Neural cell (in vitro differentiated cells): ENCODE measurements around the gene MOGAT2. TPM values are rescaled to one million over a fixed set of nuclear protein-coding genes. Genes with fewer than 3 reads are reported as not detected.

Source experiments
- H2AFZ ChIP-seq: fragments of 200-600, 300-800 bp; sonication (generic), shearing (Covaris generic); 2 replicates; pipeline ENCODE4 v1.6.0; 2014; ENCODE audit warnings: low read depth, mild to moderate bottlenecking, antibody characterized with exemption, low read length, moderate library complexity
- H3F3A ChIP-seq: fragments of 200-600 bp; shearing (Covaris generic); 2 replicates; pipeline ENCODE4 v1.6.1; 2016; ENCODE audit warnings: mild to moderate bottlenecking, moderate library complexity, mixed read lengths, antibody characterized with exemption, low read length; ENCODE audit not compliant: insufficient read depth, poor library complexity, severe bottlenecking
- H3K27ac ChIP-seq: fragments of 200-600, 300-800 bp; sonication (generic), shearing (Covaris generic); 2 replicates; pipeline ENCODE4 v1.5.1; 2014; ENCODE audit warnings: mild to moderate bottlenecking, low read length, moderate library complexity
- H3K27me3 ChIP-seq: fragments of 300-800, 200-600 bp; sonication (generic), shearing (Covaris generic); 2 replicates; pipeline ENCODE4 v1.6.0; 2014; ENCODE audit warnings: mild to moderate bottlenecking, low read depth, low read length, moderate library complexity; ENCODE audit not compliant: insufficient read depth
- H3K36me3 ChIP-seq: fragments of 300-800, 200-600 bp; sonication (generic), shearing (Covaris generic); 2 replicates; pipeline ENCODE4 v1.5.1; 2014; ENCODE audit warnings: mild to moderate bottlenecking, antibody characterized with exemption, low read length, moderate library complexity; ENCODE audit not compliant: insufficient read depth
- H3K4me2 ChIP-seq: fragments of 300-800, 200-600 bp; sonication (generic), shearing (Covaris generic); 2 replicates; pipeline ENCODE4 v1.6.0; 2014; ENCODE audit warnings: mild to moderate bottlenecking, low read length
- H3K4me3 ChIP-seq: fragments of 300-800, 200-600 bp; sonication (generic), shearing (Covaris generic); 2 replicates; pipeline ENCODE4 v1.5.1; 2014; ENCODE audit warnings: mild to moderate bottlenecking, low read length, moderate library complexity
- H3K79me2 ChIP-seq: fragments of 200-600 bp; shearing (Covaris generic); replicated peaks from 2 replicates; pipeline ENCODE4 v1.6.0; 2014; ENCODE audit warnings: mild to moderate bottlenecking, low read length, moderate library complexity; ENCODE audit not compliant: insufficient read depth
- H3K9ac ChIP-seq: fragments of 300-800, 200-600 bp; sonication (generic), shearing (Covaris generic); 2 replicates; pipeline ENCODE4 v1.6.1; 2016; ENCODE audit warnings: mild to moderate bottlenecking, low read length, mixed read lengths
- H3K9me2 ChIP-seq: fragments of 200-600 bp; shearing (Covaris generic); 2 replicates; pipeline ENCODE4 v1.6.1; 2016; ENCODE audit warnings: mild to moderate bottlenecking, low read length, mixed read lengths; ENCODE audit not compliant: insufficient read depth
- H3K9me3 ChIP-seq: fragments of 200-600, 300-800 bp; sonication (generic), shearing (Covaris generic); 2 replicates; pipeline ENCODE4 v1.6.1; 2016; ENCODE audit warnings: mild to moderate bottlenecking, mixed run types, low read length, moderate library complexity, mixed read lengths
- H4K20me1 ChIP-seq: fragments of 200-600 bp; shearing (Covaris generic); 2 replicates; pipeline ENCODE4 v1.6.1; 2016; ENCODE audit warnings: mild to moderate bottlenecking, mixed run types; ENCODE audit not compliant: insufficient read depth
- EP300 ChIP-seq: fragments of 450-650 bp; conservative IDR thresholded peaks from 2 replicates; pipeline ENCODE4 v1.6.1; 2014; ENCODE audit warnings: antibody characterized with exemption, mild to moderate bottlenecking, moderate library complexity; ENCODE audit not compliant: poor library complexity, severe bottlenecking
- EZH2 ChIP-seq: fragments of 200-600, 300-800 bp; shearing (Covaris generic), sonication (generic); IDR thresholded peaks from 2 replicates; pipeline ENCODE4 v1.6.1; 2014; ENCODE audit warnings: antibody characterized with exemption, low read length, borderline replicate concordance, mild to moderate bottlenecking; ENCODE audit not compliant: insufficient read depth, poor library complexity, severe bottlenecking
- MXI1 ChIP-seq: fragments of 450-650 bp; conservative IDR thresholded peaks from 2 replicates; pipeline ENCODE4 v1.6.1; 2014; ENCODE audit warnings: antibody characterized with exemption, mild to moderate bottlenecking; ENCODE audit not compliant: poor library complexity, severe bottlenecking
- POLR2AphosphoS5 ChIP-seq: IDR thresholded peaks from 2 replicates; pipeline ENCODE4 v1.6.1; 2012
- RAD21 ChIP-seq: fragments of 450-650 bp; conservative IDR thresholded peaks from 2 replicates; pipeline ENCODE4 v1.6.1; 2014; ENCODE audit warnings: antibody characterized with exemption, mild to moderate bottlenecking, moderate library complexity
- SMC3 ChIP-seq: fragments of 450-650 bp; conservative IDR thresholded peaks from 2 replicates; pipeline ENCODE4 v1.6.1; 2014; ENCODE audit warnings: antibody characterized with exemption, mild to moderate bottlenecking, moderate library complexity; ENCODE audit not compliant: poor library complexity
- TAF1 ChIP-seq: IDR thresholded peaks from 2 replicates; pipeline ENCODE4 v1.6.1; 2012; ENCODE audit warnings: low read depth
- polyA plus RNA-seq: library from polyadenylated mRNA; depleted of rRNA; stranded (reverse); fragments of >200 nt; gene quantifications from 2 replicates; pipeline ENCODE4 v1.2.3, GENCODE V29; 2014
- TF ChIP-seq, protein P1 (sequence below): fragments of 450-650 bp; IDR thresholded peaks from 2 replicates; pipeline ENCODE4 v1.5.1; 2014; ENCODE audit warnings: antibody characterized with exemption, mild to moderate bottlenecking, moderate library complexity; ENCODE audit not compliant: poor library complexity, severe bottlenecking
- TF ChIP-seq, protein P2 (sequence below): IDR thresholded peaks from 2 replicates; pipeline ENCODE4 v1.6.1; 2012; ENCODE audit warnings: borderline replicate concordance

MOGAT2 gene
- polyA plus RNA-seq, 1 donor from 2014 or later, result not detected

- no peaks in the 10 kb centered on the region for H3F3A ChIP-seq
- H4K20me1 ChIP-seq, result no peaks in the 10 kb centered on the region
- H3K4me3 ChIP-seq, result no peak overlapping the region
- no peaks in the 10 kb centered on the region for H3K36me3 ChIP-seq
- no peaks in the 10 kb centered on the region for H3K27me3 ChIP-seq
- no peak overlapping the region for H2AFZ ChIP-seq
- no peak overlapping the region for H3K27ac ChIP-seq
- no peak for TF ChIP-seq EZH2
- TF ChIP-seq, protein P1, sequence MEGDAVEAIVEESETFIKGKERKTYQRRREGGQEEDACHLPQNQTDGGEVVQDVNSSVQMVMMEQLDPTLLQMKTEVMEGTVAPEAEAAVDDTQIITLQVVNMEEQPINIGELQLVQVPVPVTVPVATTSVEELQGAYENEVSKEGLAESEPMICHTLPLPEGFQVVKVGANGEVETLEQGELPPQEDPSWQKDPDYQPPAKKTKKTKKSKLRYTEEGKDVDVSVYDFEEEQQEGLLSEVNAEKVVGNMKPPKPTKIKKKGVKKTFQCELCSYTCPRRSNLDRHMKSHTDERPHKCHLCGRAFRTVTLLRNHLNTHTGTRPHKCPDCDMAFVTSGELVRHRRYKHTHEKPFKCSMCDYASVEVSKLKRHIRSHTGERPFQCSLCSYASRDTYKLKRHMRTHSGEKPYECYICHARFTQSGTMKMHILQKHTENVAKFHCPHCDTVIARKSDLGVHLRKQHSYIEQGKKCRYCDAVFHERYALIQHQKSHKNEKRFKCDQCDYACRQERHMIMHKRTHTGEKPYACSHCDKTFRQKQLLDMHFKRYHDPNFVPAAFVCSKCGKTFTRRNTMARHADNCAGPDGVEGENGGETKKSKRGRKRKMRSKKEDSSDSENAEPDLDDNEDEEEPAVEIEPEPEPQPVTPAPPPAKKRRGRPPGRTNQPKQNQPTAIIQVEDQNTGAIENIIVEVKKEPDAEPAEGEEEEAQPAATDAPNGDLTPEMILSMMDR, result no peak
- TF ChIP-seq MXI1, result no peak
- no peak for TF ChIP-seq SMC3
- TF ChIP-seq TAF1, result no peak
- TF ChIP-seq, protein P2, sequence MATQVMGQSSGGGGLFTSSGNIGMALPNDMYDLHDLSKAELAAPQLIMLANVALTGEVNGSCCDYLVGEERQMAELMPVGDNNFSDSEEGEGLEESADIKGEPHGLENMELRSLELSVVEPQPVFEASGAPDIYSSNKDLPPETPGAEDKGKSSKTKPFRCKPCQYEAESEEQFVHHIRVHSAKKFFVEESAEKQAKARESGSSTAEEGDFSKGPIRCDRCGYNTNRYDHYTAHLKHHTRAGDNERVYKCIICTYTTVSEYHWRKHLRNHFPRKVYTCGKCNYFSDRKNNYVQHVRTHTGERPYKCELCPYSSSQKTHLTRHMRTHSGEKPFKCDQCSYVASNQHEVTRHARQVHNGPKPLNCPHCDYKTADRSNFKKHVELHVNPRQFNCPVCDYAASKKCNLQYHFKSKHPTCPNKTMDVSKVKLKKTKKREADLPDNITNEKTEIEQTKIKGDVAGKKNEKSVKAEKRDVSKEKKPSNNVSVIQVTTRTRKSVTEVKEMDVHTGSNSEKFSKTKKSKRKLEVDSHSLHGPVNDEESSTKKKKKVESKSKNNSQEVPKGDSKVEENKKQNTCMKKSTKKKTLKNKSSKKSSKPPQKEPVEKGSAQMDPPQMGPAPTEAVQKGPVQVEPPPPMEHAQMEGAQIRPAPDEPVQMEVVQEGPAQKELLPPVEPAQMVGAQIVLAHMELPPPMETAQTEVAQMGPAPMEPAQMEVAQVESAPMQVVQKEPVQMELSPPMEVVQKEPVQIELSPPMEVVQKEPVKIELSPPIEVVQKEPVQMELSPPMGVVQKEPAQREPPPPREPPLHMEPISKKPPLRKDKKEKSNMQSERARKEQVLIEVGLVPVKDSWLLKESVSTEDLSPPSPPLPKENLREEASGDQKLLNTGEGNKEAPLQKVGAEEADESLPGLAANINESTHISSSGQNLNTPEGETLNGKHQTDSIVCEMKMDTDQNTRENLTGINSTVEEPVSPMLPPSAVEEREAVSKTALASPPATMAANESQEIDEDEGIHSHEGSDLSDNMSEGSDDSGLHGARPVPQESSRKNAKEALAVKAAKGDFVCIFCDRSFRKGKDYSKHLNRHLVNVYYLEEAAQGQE, result no peak
- no peak for TF ChIP-seq EP300
- H3K9me2 ChIP-seq, result no peaks in the 10 kb centered on the region
- no peaks in the 10 kb centered on the region for H3K79me2 ChIP-seq
- H3K4me2 ChIP-seq, result no peak overlapping the region
- H3K9ac ChIP-seq, result no peak overlapping the region
- H3K9me3 ChIP-seq, result no peaks in the 10 kb centered on the region
These were observed 44.5 kb downstream of the MOGAT2 start for GRCh38 chr11:75762158-75762557.

DNA sequence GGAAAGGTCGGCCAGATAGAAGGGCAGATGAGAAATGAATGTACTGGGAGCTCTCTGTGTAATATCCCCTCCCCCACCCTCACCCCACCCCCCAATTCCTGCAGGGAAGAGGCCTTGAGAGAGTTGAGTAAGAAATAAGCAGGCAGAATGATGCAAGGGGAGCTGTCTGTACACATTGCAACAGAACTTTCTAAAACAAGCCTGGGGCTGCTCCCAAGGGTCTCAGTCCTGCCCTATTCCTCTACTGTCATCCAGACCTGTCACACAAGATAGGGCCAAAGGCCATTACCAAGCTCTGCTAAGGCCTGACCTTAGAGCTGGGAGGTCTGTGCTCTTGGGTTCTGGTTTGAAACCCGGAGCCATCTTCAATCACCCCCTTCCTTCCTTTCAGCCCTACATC is 45.2 kb downstream of the MOGAT2 start:
- no peak overlapping the region for H2AFZ ChIP-seq
- H3K27ac ChIP-seq, result no peak overlapping the region
- H3K4me2 ChIP-seq, result no peak overlapping the region
- no peaks in the 10 kb centered on the region for H3K36me3 ChIP-seq
- peaks cover 5% of the 10 kb centered on the region for H3K27me3 ChIP-seq
- no peak overlapping the region for H3K4me3 ChIP-seq
- H4K20me1 ChIP-seq, result no peaks in the 10 kb centered on the region
- no peaks in the 10 kb centered on the region for H3K79me2 ChIP-seq
- H3K9me3 ChIP-seq, result no peaks in the 10 kb centered on the region
- H3K9me2 ChIP-seq, result no peaks in the 10 kb centered on the region
- H3F3A ChIP-seq, result no peaks in the 10 kb centered on the region
- no peak overlapping the region for H3K9ac ChIP-seq
- TF ChIP-seq TAF1, result no peak
- no peak for TF ChIP-seq EP300
- TF ChIP-seq EZH2, result no peak
- TF ChIP-seq, protein P1, result no peak
- TF ChIP-seq MXI1, result no peak
- no peak for TF ChIP-seq SMC3
- no peak for TF ChIP-seq POLR2AphosphoS5
- no peak for TF ChIP-seq RAD21
- TF ChIP-seq, protein P2, result no peak
